Brain microvascular endothelial cell (primary cell): ENCODE data around the gene NDUFA8.
A peak's percentile ranks its signal among the peaks of the same experiment; 100 is the strongest.

Experiments
- DNase-seq: peaks from one replicate; pipeline ENCODE4 v3.0.0-alpha.2; 2020
- H3K27ac ChIP-seq: fragments of 250-450 bp; sonication (Bioruptor Pico); 2 replicates; pipeline ENCODE4 v1.5.1; 2020; ENCODE audit warnings: mild to moderate bottlenecking, moderate library complexity
- H3K27me3 ChIP-seq: fragments of 250-450 bp; sonication (Bioruptor Pico); replicated peaks from 2 replicates; pipeline ENCODE4 v1.5.1; 2020; ENCODE audit warnings: mild to moderate bottlenecking
- H3K36me3 ChIP-seq: fragments of 250-450 bp; sonication (Bioruptor Pico); replicated peaks from 2 replicates; pipeline ENCODE4 v1.5.1; 2020; ENCODE audit warnings: mild to moderate bottlenecking
- H3K4me3 ChIP-seq: 2 replicates; pipeline ENCODE4 v1.5.1; 2011; ENCODE audit warnings: low read depth, mild to moderate bottlenecking, control low read depth, low read length, moderate library complexity
- CTCF ChIP-seq: IDR thresholded peaks from 2 replicates; pipeline ENCODE4 v1.5.1; 2011; ENCODE audit warnings: low read depth, mild to moderate bottlenecking, moderate library complexity, low read length, control low read depth, inconsistent platforms; ENCODE audit errors: missing control alignments
- in situ Hi-C: cut with HindIII; loops from 2 replicates; pipeline ENCODE4 v1.10.0; 2017; ENCODE audit warnings: low sequenced_read_pairs, low pct_ligation_motif_present

Gene NDUFA8

GRCh38 chr9:122204055-122204454 is 44.5 kb upstream of the NDUFA8 start:
- in situ Hi-C loops: no loop called here
- DNase-seq: no peak

GRCh38 chr9:122202111-122202510 is 42.5 kb upstream of the NDUFA8 start:
- H3K27me3 ChIP-seq: peaks cover 8% of the 10 kb centered on the region
- DNase-seq: no peak
- no peak overlapping the region for H3K27ac ChIP-seq
- TF ChIP-seq CTCF: no peak
- in situ Hi-C loops: no loop called here
- no peaks in the 10 kb centered on the region for H3K36me3 ChIP-seq
- no peak overlapping the region for H3K4me3 ChIP-seq

More at GRCh38 chr9:122204055-122204454, 44.5 kb upstream of the NDUFA8 start:
- no peak for TF ChIP-seq CTCF
- H3K36me3 ChIP-seq: no peaks in the 10 kb centered on the region
- peaks cover 1% of the 10 kb centered on the region for H3K27me3 ChIP-seq
- H3K27ac ChIP-seq: no peak overlapping the region
- no peak overlapping the region for H3K4me3 ChIP-seq

GRCh38 chr9:122201641-122202040 is 42.1 kb upstream of the NDUFA8 start:
- in situ Hi-C loops: no loop called here
- peaks cover 8% of the 10 kb centered on the region for H3K27me3 ChIP-seq
- H3K4me3 ChIP-seq: no peak overlapping the region
- H3K36me3 ChIP-seq: no peaks in the 10 kb centered on the region
- DNase-seq: peak; percentile 56
- peak overlapping the region; percentile 12 for H3K27ac ChIP-seq
- no peak for TF ChIP-seq CTCF

GRCh38 chr9:122200960-122201595 is 41.5 kb upstream of the NDUFA8 start:
- DNase-seq: peak; percentile 56
- TF ChIP-seq CTCF: no peak
- Histone ChIP-seq H3K36me3 (no peaks in the 10 kb centered on the region), H3K27me3 (peaks cover 8% of the 10 kb centered on the region), H3K4me3 (no peak overlapping the region), H3K27ac (peak overlapping the region; percentile 12)
- in situ Hi-C loops: no loop called here

- no peak for DNase-seq
- H3K36me3 ChIP-seq: no peaks in the 10 kb centered on the region
- H3K27ac ChIP-seq: no peak overlapping the region
- in situ Hi-C loops: no loop called here
- no peak for TF ChIP-seq CTCF
- H3K4me3 ChIP-seq: no peak overlapping the region
- H3K27me3 ChIP-seq: peaks cover 9% of the 10 kb centered on the region
Observed at GRCh38 chr9:122197882-122198281, 38.3 kb upstream of the NDUFA8 start.

- Histone ChIP-seq H3K36me3 (no peaks in the 10 kb centered on the region), H3K27ac (no peak overlapping the region), H3K27me3 (peaks cover 9% of the 10 kb centered on the region), H3K4me3 (no peak overlapping the region)
- in situ Hi-C loops: no loop called here
- no peak for DNase-seq
- no peak for TF ChIP-seq CTCF
Observed at GRCh38 chr9:122197426-122197825, 37.8 kb upstream of the NDUFA8 start.
